ENCODE measurements around the gene DSG3. TPM values are rescaled to one million over a fixed set of nuclear protein-coding genes. Genes with fewer than 3 reads are reported as not detected.

The DSG3 gene
- total and polyA plus RNA-seq, 10 of the 15 experiments (the other 5 are each of a cell fraction or from before 2014, with no cell fraction given): 0.01 to 0.36 (median 0.30) TPM

DNA sequence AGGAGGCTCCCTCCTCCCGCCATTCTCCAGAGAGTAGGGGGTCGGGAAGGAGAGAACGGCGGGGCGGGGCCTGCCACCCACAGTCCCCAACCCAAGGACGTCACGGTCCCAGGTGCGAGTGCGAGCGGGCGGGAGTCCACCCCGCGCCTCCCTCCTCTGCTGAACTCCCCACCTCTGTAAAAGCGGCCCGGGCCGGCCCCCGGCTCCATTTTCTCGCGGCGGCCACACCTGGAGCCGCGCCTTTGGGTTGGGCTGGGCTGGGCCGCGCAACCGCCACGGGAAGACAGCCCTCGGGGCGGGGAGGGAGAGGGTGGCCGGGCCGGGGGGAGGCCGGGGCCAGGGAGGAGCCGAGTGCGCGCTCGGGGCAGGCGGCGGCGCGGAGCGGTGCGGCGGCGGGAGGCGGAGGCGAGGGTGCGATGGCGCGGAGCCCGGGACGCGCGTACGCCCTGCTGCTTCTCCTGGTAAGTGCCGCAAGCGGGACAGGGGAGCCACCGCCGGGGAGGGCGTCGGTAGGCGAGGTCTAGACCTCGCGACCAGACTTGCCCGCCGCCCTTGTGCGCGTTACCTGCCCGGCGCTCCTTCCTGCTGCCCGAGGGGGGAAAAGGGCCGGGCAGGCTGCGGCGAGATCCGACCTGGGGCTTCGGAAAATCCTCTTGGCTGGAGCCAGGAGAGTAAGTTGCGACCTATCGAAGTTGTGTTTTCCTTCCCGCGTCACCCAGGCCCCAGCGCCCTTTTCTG lies 50.5 kb downstream of the DSG3 start, which contains the start of gene DSG2 (continued):
- TF ChIP-seq, protein P1, sequence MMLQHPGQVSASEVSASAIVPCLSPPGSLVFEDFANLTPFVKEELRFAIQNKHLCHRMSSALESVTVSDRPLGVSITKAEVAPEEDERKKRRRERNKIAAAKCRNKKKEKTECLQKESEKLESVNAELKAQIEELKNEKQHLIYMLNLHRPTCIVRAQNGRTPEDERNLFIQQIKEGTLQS (IDR thresholded peaks at IDR 0.05; ENCODE audit: borderline replicate concordance, extremely low read depth, low read depth, low read length): no peak
- TF ChIP-seq SUZ12 (IDR thresholded peaks at IDR 0.05; ENCODE audit: unreplicated experiment) (no peak), SRF (IDR thresholded peaks at IDR 0.05; ENCODE audit: low read depth in 2 of 2, low read length in 2 of 2) (no peak), GATAD2B (conservative IDR thresholded peaks at IDR 0.05; ENCODE audit: low read depth) (0 out of 2 replicates have a peak, but pooled peaks have one; percentile 60), STAT3 (IDR thresholded peaks at IDR 0.05; ENCODE audit: low read depth, low read length) (no peak), RAD21 (IDR thresholded peaks at IDR 0.05; ENCODE audit: insufficient read depth, low read depth, low read length) (no peak), CEBPB (IDR thresholded peaks at IDR 0.05; ENCODE audit: borderline replicate concordance in 1 of 2, low read depth in 2 of 2, low read length in 2 of 2) (no peak), IRF4 (IDR thresholded peaks at IDR 0.05; ENCODE audit: low read depth, low read length) (no peak)
- TF ChIP-seq, protein P2, sequence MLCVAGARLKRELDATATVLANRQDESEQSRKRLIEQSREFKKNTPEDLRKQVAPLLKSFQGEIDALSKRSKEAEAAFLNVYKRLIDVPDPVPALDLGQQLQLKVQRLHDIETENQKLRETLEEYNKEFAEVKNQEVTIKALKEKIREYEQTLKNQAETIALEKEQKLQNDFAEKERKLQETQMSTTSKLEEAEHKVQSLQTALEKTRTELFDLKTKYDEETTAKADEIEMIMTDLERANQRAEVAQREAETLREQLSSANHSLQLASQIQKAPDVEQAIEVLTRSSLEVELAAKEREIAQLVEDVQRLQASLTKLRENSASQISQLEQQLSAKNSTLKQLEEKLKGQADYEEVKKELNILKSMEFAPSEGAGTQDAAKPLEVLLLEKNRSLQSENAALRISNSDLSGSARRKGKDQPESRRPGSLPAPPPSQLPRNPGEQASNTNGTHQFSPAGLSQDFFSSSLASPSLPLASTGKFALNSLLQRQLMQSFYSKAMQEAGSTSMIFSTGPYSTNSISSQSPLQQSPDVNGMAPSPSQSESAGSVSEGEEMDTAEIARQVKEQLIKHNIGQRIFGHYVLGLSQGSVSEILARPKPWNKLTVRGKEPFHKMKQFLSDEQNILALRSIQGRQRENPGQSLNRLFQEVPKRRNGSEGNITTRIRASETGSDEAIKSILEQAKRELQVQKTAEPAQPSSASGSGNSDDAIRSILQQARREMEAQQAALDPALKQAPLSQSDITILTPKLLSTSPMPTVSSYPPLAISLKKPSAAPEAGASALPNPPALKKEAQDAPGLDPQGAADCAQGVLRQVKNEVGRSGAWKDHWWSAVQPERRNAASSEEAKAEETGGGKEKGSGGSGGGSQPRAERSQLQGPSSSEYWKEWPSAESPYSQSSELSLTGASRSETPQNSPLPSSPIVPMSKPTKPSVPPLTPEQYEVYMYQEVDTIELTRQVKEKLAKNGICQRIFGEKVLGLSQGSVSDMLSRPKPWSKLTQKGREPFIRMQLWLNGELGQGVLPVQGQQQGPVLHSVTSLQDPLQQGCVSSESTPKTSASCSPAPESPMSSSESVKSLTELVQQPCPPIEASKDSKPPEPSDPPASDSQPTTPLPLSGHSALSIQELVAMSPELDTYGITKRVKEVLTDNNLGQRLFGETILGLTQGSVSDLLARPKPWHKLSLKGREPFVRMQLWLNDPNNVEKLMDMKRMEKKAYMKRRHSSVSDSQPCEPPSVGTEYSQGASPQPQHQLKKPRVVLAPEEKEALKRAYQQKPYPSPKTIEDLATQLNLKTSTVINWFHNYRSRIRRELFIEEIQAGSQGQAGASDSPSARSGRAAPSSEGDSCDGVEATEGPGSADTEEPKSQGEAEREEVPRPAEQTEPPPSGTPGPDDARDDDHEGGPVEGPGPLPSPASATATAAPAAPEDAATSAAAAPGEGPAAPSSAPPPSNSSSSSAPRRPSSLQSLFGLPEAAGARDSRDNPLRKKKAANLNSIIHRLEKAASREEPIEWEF (IDR thresholded peaks at IDR 0.05; ENCODE audit: insufficient replicate concordance, low read depth, low read length): no peak
- TF ChIP-seq, protein P3, sequence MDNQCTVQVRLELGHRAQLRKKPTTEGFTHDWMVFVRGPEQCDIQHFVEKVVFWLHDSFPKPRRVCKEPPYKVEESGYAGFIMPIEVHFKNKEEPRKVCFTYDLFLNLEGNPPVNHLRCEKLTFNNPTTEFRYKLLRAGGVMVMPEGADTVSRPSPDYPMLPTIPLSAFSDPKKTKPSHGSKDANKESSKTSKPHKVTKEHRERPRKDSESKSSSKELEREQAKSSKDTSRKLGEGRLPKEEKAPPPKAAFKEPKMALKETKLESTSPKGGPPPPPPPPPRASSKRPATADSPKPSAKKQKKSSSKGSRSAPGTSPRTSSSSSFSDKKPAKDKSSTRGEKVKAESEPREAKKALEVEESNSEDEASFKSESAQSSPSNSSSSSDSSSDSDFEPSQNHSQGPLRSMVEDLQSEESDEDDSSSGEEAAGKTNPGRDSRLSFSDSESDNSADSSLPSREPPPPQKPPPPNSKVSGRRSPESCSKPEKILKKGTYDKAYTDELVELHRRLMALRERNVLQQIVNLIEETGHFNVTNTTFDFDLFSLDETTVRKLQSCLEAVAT (IDR thresholded peaks at IDR 0.05): peak; percentile 30; the same call in 1 of the 2 replicates
- TF ChIP-seq, protein P4, sequence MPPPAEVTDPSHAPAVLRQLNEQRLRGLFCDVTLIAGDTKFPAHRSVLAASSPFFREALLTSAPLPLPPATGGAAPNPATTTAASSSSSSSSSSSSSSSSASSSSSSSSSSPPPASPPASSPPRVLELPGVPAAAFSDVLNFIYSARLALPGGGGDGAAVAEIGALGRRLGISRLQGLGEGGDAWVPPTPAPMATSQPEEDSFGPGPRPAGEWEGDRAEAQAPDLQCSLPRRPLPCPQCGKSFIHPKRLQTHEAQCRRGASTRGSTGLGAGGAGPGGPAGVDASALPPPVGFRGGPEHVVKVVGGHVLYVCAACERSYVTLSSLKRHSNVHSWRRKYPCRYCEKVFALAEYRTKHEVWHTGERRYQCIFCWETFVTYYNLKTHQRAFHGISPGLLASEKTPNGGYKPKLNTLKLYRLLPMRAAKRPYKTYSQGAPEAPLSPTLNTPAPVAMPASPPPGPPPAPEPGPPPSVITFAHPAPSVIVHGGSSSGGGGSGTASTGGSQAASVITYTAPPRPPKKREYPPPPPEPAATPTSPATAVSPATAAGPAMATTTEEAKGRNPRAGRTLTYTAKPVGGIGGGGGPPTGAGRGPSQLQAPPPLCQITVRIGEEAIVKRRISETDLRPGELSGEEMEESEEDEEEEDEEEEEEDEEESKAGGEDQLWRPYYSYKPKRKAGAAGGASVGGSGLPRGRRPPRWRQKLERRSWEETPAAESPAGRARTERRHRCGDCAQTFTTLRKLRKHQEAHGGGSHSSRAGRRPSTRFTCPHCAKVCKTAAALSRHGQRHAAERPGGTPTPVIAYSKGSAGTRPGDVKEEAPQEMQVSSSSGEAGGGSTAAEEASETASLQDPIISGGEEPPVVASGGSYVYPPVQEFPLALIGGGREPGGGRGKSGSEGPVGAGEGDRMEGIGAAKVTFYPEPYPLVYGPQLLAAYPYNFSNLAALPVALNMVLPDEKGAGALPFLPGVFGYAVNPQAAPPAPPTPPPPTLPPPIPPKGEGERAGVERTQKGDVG (CRISPR knock-in tag; IDR thresholded peaks at IDR 0.05): no peak
- TF ChIP-seq, protein P5, sequence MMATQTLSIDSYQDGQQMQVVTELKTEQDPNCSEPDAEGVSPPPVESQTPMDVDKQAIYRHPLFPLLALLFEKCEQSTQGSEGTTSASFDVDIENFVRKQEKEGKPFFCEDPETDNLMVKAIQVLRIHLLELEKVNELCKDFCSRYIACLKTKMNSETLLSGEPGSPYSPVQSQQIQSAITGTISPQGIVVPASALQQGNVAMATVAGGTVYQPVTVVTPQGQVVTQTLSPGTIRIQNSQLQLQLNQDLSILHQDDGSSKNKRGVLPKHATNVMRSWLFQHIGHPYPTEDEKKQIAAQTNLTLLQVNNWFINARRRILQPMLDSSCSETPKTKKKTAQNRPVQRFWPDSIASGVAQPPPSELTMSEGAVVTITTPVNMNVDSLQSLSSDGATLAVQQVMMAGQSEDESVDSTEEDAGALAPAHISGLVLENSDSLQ (IDR thresholded peaks at IDR 0.05): no peak

Measured in GM12878 (cell line).